Measurements from ENCODE around the gene H2BK1.

The H2BK1 gene

DNA sequence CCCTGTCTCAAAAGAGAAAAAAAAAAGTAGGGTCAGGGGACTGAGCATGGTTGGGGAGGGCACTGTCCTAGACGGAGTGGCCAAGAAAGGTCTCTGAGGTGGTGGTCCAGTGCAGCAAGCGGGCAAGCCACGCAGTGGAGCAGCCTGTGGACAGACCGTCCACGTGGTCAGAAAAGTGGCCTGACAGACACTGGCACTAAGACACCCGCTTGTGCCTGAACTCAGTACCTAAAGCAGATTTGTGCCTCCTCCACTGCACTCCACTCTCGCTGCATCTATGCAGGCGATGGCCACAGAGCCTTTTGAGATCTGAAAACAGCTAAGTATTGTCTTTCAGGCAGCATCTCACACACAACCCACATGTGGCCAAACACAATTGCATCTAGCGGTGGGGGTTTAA, 32.1 kb downstream of the H2BK1 start:
- DNase-seq (ENCODE audit: low read depth): no peak

DNA sequence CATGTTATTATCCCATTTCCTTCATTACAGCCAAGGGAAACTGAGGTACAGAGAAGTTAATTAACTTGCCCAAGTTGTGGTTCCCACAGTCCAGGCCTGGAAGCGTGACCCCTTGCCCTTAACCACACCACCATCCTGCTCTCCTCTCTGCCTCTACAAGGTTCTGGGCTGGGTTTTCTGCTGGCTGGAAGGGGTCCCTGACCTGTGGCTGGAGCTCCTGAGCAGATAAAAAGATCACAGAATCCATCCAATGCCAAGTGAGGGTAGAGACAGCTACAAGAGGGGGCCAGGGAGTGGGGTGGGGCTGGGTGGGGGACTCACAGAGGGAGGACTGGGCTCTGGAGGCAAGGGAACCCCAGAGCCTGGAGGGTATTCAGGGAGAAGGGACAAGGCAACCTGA, 33.0 kb downstream of the H2BK1 start:
- no peak for DNase-seq (ENCODE audit: low read depth)

DNA sequence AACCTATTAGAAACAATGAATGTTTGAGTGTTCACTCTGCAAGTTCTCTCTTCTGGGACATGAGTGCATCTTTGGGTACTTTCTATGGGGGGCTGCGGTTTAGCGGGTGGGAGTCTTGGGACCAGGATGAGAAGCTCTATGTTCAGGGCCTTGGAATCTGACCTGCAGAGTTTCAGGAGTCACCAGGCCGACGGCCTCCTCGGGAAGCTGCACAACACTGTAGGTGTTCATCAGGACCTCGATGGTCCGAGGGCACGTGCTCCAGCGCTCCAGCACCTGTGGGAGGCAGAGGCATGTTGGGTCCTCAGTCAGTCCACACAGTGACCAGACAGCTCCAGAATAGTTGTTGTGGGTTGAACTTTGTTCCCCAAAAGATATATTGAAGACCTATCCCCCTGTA, 33.9 kb downstream of the H2BK1 start:
- DNase-seq (ENCODE audit: low read depth): no peak

DNA sequence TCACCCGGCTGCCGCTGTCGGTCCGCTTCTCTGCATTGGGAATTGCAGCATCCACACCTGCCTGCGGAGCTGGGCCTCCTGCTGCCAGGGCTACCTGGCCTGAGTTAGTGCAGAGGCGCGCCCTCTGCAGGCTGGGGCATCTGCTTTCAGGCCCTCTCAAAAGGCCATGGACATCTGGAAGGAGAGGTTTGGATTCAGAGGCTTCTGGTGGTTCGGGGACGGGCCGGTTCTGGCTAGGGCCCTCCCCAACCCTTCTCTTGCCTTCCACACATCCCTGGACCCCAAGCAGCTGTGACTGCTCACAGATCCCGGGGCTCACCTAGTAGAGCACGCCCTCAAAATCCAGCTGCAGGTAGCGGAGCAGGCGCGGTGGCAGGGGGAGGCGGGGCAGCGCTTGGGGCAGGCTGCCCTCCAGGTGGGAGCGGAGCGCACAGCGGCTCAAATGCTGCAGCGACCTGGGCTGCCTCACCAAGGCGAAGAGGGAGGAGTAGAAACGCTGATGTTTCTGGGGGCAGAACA, 34.4 kb downstream of the H2BK1 start:
- no peak for DNase-seq (ENCODE audit: low read depth)

DNA sequence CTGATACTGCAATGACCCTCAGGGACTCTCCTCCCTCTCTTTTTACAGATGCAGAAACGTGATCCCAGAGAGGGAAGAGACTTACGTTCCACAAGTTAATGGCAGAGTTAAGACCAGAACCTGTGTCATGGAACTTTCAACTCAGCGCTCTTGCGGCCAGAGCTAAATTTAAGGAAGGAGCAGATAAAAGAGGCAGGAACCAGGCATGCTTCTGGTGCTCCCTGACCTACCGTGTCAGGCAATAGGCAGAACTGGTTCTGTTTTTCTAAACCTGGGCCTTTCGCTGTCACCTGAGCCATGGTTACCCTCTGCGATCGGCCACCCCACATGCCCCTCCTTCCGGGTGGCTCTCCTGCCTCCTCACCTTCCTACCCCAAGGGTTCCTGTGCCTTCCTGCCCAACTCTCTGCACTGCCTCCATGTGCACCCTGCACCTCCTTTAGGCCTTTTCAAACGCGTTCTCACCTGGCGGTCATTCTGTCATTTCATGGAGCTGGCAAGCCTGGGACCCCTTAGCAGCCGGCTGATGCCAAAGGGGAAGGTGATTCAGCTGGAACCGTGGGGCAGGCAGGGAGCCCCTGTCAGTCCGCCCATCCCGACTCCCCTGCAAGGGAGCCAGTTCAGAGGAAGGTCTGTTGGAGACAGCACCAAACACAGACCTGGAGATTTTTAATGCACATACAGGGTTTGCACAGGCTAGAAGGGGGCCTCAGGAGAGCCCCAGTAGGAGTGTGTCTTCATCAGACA, 35.1 kb downstream of the H2BK1 start:
- DNase-seq (ENCODE audit: low read depth): no peak

DNA sequence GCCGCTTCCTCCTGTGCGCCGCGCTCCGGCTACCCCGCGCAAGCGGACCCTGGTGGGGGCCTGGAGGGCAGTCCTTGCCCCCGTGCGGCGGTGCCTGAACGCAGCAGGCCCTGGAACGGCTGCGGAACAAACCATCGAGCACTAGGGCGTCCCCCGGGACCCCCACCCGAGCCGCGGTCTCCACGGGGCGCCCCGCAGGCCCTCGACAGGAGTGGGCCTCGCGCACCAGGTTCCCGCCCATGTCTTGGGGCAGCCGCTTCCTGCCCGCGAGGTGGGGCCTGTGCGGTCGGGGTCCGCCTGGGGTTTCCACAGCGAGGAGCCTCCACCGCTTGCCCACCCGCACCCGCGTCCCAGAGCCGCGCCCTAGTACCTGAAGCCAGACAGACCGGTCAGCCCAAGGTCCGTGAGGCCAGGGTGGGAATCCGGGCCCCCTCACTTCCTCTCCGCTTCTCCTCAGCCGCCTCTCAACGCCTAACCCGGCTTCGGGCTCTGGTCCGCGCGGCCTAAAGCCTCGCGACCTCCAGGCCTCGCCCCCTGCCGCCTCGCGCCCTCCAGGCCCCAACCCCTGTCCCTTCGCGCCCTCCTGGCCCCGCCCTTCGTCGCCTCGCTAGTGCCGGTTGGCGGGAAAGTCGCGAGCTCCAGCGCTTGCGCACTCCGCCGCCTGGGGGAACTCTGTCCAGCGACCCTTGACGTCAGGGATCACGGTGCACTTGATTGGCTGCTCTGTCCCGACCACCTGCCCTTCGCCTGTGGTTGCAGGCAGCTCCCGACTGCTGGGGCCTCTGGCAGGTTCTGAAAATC, 35.8 kb downstream of the H2BK1 start:
- no peak for DNase-seq (ENCODE audit: low read depth)

DNA sequence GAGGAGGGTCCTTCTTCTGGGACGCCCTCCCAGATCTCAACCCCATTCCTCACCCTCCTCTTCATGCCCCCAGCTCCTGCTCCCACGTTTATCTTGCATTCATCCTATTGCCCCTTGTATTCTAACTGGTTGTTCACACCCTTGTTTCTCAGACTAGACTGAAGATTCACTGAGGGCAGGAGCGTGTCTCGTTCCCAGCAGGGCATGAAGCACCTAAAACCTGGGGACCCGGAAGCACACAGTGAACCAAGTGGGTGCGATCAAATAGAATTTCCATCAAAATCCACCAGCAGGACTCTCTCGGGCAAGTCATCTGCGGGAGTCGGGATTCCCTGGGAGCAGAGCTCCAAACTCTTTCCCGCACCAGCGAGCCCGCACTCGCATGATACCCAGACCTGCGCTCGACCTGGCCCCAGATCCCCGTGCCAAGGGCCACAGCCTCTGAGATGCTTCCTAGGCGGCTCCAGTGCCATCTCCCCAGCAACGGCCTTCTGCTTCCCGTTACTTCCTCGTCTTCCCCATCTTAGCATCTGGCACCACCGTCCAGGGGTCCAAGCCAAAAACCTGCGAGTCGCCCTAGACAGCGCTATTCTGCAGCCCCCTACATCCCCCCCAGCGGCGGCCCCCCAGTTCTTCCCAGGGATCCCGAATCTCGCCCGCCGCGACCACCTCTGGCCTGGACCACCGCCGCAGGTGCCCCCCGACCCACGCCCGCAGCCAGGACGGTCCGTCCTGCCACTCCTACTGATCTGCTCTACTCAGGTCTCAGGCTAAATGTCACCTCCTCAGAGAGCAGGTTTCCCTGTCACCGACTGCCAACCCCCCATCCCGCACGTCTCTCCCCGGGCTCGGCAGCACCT, 36.7 kb downstream of the H2BK1 start:
- no peak for DNase-seq (ENCODE audit: low read depth)

DNA sequence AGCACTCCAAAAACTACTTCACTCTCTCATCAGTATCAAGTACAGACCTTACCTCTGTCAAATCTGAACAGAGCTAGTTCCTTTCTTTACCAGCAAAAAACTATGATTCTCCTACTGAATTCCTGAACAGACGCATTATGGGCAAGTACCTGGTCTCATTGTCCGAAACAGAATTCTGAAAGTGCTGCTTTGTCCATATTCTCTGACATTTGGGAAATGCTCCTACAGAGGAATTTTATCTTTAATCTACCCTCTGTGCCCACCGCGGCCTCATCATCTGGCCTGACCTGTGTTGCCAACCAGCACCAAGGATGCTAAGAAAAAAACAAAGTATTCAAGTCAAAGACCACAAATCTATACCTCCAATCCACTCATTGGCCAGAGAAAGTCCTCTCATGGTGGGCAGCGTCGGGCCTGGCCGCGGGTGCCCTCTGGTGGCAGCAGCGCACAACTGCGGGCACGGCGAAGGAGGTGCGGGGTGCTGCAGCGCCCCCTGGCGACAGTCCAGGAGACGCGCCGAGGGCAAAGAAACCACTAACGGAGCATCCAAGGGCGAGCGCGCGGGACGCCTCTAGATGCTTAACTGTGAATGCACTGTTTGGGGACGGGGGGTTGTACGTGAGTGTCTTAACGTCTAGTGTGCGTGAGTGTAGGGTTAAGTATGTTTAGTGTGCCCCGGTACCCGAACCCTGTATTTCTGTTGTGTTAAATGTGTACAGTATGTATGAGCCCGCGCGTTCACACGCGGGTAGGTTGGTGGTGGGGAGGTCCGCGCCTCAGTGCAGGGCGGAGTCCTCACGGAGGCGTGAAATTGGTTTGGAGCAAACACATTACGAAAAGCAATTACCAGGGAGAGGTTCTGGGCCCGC, 37.8 kb downstream of the H2BK1 start:
- peak; percentile 3 for DNase-seq (ENCODE audit: low read depth)

DNA sequence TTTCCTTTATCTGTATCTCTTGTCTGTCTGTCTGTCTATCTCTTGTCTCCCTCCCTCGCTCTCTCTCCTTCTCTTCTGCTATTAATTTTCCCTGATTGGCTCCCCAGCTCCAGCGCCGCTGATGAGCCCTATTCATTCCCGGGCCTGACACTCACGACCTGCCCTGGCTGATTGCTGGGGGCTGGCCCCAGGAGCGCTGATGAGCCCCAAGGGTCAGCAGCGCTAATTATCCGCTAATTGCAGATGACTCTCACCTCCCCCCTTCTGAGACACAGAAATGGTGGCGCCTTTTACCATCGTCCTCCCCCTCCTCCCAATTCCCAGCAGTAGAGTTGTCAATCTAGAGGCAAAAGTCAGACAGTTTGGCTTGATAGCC, 41.5 kb downstream of the H2BK1 start:
- no peak for DNase-seq (ENCODE audit: low read depth)

DNA sequence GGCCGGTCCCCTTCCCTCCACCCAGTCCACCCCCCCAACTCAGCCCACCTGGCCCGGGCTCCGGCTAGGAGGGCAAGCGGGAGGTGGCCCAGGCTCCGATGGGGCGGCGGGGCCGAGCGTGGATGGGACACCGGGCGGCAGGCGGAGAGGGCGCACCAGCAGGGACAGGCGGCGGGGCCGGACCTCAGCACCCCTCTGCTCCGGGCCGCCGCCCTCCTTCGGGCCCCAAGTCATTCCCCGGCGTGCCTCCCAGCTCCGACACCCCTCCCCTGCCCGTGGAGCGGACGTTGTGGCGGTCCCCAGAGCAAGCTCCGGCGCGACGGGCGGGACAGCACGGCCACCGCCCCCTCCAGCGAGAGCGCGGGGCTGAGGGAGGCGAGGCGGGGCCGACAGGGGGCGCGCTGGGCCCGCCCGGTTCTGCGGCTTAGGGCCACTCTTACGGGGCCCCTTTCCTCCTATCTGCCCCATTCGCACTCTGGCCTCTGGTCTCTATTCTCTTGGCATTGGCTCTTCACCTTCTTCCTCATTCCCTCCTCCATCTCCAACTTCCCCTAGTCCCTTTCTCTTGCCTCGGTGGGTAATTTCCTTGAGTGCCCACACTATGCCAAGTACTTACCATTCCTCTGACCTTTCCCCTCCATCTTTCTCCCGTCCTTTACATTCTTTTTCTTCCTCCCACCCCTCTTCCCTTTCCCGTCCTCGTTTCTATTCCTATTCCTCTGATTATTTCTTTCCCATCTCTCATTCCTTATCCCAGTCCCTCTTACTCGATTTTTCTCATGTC, 42.1 kb downstream of the H2BK1 start:
- no peak for DNase-seq (ENCODE audit: low read depth)

DNA sequence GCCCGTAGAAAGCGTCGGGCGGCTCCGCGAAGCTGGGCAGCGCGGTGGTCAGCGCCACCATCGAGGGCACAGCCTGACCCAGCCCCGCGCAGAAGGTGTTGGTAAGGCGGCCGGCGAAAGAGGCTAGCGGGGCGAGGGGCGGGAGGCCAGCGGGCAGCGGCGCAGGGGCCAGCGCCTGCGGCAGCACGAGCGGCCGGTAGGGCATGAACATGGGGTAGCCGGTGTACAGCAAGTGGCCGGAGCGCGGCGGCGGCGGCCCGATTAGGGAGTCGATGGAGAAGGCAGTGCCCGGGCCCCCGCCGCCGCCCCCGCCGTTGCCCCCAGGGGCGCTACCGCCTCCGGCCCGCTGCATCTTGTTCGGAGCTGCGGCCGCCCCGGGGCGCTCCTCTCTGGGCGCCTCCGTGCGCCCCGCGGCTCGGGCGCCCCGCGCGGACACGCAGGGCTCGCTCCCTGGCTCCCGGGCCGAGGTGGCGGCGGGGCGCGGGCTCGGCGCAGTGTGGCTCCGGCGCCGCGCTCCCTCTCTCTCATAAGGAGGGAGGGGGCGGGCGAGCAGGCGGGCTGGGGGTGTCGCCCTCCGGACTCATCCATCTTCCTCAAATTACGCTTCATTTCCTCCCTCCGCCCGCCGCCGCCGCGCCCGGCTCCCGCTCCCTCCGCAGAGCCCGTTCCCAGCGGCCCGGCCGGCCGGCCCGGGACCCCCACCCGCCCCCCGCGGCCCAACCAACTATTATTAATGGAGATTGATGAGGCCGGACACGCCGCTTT, 42.9 kb downstream of the H2BK1 start, which contains the start of gene GBX1:
TSS of gene GBX1 (minus strand) at position 498 of the 765 bp plus-strand sequence. CDS start at position 352, 146 bp downstream.
- no peak for DNase-seq (ENCODE audit: low read depth)

DNA sequence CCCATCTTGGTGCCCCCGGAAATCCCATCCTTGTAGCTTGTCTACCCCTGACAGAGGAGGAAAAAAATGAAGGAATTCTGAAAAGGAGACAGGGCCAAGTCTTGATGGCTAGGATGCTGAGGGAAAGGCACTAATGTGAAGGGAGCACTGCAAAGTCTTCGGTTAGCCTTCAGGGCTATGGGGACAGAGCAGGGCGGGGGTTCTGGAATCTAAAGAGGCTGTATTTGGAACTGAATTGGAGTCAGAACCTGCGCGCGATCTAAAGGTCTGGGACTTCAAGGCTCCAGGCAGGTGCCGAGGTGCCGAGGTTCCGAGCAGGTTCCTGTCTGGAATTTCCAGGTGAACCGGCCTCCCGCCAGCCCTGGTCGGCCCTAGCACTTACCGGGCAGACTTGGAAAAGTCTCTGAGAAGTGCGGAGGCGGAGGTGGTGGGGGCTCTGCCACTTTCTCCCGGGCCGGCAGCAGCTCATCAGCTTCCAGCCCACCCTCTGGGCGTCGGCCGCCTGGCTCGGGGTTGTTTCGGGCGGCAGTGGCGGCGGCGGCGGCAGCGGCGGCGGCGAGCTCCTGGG, 43.6 kb downstream of the H2BK1 start:
- no peak for DNase-seq (ENCODE audit: low read depth)

DNA sequence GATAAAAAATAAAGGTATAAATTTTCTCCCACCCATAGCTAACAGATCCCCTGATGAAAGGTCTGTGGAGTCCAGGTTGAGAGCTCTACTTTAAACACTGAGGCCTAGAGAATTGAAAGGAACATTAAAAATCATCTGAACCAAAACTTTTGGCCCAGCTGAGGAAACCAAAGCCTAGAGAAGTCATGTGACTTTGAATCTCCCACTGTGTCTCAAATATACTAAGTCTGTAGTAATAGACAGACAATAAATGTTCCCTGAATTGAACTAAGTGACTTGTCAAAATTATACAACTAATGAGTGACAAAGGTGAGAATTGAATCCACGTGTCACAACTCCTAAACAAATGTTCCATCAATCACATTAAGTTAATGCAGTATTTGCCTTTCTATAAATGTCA, 48.5 kb downstream of the H2BK1 start:
- DNase-seq (ENCODE audit: low read depth): no peak

Data from non-pigmented ciliary epithelial cell (primary cell).